Stromal cell of bone marrow (primary cell): ENCODE measurements around the gene SLC6A12.

Source experiments
- DNase-seq: peaks from one replicate; pipeline ENCODE4 v3.0.0-alpha.2; 2012; ENCODE audit warnings: low read depth

SLC6A12 gene

DNA sequence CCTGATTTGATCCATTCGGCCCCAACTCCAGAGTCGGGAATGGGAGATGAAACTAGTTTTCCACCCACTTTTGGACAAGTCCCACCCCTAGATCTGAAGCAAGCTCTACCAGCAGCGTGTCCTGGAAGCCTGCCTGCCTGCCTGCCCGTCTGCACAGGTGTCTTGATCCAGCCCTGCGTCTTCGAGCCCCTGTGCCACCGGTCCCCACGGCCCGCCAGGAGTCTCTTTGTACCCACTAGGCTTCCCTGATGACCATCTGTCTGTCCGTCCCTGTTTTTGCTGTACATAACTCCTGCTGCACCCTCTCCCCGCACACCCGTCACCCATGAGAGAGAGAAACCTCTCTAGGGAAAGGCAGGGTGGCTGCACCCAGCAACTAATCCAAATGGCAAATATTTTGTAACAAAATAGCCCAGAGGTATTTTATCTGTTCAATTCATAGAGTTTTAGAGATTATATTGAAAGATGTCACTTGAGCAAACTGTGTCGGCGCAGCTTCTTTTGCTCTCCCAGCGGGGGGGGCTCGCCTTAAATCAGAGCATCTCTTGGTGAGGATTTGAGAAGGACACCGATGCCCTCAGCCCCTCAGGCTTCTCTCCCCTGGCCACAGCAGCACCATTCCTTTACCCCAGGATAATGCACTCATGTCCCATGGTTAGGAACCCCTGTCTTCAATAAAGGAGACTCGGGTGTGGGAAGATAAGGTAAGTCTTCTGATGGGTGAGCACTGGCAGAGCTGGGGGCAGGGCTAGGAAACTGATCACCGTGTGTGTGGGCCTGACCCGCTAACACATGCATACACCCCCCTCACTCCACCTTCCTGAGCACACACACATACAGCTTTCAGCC is 35.8 kb downstream of the SLC6A12 start:
- DNase-seq, result no peak

DNA sequence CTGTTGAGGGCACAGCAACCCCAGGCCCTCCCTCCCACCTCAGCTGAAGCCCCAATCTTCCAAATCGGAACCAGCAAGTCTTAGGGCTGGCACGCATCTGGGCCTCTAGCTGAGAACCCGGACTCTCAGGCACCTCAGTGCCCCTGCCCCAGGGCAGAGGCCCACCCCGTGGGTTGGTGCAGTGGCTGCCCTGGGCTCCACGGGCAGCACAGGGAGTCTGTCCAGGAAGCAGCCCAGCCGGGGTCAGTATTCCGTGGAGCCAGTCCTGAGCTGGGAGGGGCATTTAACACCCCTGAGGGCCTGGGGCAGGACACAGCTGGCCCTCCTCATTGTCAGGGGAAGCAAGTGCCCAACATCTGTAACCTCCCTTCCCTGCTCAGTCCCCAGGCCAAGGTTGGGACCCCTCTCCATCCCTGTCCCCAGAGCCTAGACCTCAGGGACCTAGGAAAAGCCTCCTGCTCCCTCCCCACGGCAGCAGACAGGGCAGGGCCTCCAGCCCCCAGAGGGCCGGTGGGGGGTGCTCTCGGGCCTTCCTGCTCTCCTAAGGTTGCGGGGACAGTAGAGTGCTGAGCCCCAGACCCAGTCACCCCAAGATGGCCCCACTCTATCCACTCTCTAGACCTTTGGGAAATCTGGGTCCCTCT is 36.5 kb downstream of the SLC6A12 start:
- no peak for DNase-seq

DNA sequence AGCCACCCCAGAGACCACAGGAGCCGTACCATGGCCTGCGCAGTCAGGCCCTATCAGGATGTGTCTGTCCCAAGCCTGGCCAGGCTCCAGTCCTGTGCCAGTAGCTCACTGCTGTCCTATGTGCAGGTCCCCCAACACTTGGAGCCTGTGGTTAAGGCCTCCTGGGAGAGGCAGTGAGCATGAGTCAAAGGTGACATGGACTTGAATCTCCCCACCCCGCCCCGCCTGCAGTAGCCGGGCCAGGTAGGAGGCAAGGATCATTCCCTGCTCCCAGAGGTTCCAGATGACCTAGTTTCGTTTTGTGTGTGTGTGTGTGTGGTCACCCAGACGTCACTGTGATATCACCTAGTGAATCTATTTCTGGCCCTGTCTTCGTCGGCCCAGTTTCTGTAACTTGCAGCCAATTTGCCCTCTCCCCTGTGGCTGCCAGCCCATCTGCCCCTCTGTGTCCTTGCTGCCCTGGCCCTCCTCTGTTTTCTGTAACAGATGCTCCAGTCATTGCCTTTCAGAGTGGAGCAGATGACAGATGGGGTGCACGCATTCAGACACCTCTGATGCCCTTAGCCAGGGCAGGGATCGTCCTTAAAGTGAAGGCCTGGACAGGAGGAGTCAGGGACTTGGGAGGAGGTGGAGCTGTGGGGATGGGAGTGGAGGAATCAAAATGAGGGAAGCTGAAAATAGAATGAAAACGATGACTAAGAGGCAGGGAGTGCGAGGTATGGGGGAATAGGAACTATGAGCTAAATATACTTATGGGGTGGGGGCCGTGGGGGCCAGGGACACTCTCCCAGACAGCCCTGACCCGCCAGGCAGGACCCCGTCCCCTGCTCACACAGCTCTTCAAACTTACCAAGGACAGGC is 37.4 kb downstream of the SLC6A12 start:
- DNase-seq, result no peak

DNA sequence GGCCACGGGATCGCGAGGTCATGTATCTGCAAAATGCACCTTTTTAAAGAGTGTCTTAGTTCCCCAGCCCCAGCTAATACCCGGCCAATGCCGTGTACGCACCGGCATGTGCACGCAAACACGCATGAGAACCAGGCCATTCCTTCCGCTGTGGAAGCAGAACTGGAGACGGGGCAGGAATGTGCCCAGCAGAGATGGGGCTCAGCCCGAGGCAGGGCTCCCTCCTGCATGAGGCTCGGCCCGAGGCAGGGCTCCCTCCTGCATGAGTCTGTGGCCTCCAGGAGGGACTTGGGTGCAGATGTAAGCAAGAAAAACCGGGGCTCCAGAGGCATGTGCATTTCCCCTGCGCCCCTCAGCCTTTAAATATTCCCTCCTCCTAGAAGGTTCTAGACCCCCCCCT is 38.2 kb downstream of the SLC6A12 start:
- DNase-seq, result no peak

DNA sequence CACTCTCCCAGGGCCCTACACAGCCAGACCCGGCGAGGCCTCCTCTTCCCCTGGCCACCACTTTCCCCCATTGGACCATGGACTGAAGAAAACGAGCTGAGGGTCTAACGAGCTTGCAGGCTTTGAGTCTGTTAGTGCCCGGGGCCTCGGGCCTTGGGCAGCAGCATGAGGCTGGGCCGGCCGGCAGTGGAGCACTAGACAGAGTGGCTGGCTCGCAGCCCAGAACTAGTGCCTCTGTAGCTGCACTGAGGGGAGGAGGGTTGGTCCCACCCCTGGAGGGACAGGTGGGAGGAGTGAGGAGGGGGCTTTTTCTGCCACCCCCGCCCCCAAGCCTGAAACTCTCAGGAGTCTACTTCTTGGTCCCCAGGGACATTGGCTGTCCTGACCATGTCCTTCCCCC is 38.7 kb downstream of the SLC6A12 start:
- no peak for DNase-seq

DNA sequence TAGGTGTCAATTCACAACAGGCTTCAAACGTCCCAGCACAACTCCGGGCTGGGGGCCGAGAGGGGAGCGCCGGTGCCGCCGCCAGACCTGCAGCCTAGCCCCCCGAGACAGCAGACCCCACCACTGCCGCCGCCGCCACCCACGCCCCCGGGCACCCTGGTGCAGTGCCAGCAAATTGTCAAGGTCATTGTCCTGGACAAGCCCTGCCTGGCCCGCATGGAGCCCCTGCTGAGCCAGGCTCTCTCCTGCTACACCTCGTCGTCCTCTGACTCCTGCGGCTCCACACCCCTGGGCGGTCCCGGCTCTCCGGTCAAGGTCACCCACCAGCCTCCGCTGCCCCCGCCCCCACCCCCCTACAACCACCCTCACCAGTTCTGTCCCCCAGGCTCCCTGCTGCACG is 39.4 kb downstream of the SLC6A12 start:
- no peak for DNase-seq

DNA sequence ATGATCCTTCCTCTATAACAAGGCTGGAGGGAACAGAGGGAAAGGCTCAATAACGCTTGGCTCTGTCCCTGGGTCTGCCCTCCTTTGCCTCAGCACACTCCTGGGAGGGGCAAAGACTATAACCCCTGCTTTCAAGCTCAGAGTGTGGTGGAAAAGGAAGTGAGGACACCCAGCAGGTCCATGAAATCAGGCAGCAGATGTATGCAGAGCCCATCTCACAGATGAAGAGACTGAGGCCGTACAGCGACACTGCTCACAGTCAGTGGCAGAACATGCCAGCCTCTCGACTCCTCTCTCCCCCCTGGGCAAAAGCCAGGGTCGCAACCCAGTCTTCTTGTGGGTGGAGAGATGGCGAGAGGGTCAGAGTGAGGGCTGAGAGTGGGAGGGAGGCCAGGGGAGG is 39.8 kb downstream of the SLC6A12 start:
- no peak for DNase-seq

DNA sequence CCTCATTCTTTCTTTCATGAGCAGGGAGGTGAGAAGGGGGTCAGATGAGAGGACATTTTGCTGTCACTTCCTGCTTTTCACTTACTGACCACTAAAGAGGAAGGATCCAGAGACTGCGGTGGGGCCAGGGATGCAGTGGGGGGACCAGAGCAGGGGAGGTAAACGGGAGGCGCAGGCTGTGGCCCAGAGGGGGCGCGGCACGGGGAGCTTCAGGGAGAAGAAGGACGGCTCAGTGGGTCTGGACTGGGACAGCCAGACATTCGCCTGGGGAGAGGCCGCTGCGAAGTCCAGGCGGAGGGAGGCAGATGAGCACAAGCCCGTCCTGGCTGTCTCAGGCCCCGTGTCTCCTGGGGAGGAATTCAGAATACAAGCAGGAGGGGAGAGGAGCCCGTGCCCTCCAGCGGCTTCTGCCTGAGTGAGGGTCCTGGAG is 41.2 kb downstream of the SLC6A12 start:
- DNase-seq, result no peak

DNA sequence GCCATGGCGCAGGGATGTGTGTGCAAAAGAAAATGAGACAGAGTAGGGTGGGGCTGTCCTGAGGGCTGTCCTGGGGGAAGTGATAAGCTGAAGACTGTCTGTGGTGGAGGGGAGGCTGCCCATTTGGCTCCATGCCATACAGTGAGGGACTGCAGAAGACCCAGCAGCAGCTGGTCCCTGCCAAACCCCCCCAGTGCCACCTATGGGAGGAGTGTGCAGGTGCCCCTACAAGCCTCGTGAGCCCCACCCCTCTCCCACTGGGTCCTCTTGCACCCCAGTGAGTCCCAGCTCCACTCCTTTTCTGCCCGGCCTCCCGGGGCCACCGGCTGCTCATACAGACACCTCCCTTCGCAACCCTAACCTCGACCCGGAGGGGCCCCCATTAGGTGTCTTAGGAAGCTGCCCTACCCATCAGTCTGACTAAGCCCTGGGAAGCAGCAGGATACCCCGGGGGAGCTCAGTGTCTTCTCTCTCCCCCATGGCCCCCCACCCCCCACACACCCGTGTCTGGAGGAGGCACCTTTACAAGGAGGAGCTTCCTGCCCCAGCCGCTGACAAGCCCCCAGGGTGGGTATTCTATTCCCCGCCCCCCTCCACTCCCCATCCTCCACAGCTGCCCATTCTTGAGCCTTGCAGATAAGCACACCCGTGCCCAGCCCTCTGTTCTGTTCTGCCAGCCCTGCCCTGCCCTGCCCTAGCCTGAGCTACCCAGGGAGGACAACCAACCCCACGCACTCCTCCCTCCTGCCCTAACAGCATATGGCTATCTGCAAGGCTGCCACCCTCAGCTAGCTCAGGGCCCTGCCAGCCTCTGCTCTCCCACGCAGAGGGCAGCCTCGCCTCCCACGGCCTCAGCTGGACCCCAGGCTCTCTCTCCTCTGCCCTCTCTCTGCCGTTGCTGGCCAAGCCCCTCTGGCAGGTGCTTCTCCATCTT is 41.9 kb downstream of the SLC6A12 start:
- DNase-seq, result no peak

DNA sequence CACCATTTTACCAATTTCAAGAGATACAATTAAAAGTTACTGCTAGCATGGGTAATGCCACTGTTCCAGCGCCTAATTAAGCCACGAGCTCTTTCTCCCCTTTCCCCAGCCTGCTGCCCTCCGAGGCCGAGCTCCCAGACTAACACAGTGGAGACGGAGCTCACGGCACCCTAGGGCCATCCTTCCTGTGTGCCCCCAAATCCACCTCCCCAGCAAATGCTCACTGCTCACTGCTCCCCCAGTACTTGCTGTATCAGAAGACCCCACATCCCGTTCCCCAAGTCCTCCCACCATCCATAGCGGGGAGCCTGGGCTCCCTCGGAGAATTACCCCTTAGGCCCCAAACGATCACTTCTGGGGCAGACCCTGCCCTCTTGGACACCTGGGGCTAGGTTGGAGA is 42.7 kb downstream of the SLC6A12 start:
- no peak for DNase-seq

DNA sequence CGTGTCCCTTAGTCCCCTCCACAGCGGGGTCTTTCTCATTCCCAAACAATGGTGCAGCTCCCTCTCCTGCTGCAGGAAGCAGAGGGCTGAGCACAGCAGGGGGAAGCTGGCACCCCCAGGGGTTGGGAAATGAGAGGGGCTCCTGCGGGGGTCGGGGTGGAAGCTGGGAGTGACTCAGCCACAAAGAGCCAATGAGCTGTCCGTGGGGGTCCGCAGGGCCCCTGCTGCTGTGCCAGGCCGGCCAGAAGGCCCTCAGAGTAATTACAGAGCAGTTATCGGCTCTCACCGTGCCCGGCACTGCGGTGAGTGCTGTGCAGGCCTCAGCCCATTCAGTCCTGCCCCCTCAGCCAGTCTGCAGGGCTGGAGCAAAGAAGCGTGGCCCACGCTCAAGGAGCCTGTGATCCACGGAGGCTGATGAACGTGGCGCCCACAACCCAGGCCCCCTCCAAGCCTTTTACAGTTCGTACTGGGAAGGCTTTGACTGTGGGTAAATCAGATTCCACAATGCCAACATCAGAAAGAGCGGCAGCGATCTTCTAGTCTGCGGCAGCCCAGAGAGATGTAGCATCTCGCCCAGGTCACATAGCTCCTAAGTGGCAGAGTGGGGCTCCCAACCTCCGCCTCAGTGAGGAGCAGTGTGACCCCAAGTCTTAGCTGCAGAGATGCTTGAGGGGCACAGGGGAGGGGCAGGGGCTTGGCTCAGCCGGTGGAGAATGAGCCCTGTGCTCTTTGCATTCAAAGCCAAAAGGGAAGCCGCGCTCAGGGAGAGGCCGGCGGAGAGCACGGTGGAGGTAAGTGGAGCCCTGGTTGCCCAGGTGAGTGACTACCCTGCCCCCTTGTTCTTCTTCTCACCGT is 43.4 kb downstream of the SLC6A12 start:
- DNase-seq, result no peak

DNA sequence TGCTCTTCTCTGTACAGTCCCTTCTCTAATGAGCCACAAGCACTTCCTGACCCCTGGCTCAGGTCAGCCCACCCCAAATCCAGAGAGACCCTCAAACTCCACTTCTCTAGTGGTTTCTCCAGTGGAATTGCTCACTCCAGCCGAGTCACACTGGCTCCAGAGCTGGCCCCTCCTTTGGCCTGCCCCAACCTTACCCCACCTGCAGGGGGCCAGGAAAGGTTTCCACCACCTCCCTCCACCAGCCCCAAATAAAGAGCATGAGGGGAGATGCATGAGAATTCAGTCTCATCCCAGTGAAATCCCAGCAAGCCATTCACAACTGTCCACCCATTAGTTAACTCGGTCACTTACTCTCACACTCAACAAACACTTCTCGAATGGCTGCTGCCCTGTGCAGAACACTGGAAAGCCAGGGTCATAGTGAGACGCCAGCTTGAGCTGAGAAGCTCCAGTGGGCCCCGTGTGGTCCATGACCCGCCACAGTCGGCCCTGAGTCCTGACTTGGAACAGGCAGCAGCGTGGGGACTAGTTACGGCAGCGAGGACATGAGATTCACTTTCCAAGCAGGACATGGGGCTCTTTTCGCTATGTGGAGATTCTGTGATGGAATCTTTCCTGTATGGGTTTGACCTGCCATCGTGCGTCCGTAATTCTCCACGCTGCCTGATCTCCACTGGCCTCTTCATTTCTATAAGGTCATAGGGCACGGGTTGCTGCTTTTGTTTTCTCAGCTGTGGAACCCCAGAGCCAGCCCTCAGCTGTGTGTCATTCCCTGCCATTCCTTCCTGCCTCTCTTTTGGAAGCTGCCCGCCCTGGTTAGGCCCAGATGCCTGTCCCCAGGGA is 44.2 kb downstream of the SLC6A12 start:
- no peak for DNase-seq

DNA sequence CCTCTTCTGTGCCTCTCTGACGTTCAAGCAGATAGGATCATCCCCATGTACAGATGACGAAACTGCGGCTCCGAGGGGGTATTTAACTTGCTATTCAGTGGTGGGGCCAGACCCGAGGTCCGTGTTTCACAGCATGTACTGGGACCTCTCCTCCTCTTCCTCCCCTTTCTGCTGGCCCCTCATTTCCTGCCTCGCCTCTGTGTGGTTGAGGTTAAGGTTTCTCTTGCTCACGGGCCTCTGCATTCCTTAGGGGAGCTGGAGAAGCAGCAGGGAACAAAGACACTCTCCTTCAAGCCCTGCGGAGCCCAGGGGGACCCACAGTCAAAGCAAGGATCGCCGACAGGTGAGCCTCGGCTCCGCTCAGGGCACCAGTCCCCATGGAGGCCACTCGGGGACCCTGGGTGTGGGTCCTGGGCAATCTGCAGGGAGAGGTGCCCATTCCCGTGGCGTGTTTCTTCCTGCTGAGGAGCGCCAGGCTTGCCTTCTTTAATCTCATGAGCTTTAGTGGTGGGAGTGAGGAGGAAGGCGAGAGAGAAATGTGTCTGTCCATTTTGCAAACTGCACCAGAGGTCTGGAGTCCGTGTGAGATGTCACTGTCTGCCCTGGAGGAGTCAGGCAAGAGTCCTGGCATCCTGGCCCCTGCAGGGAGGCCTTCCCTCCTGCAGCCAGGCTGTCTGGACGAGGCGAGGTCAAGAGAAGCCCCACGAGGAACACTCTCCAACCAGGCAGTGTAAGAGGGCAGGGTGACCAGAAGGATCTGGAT is 45.0 kb downstream of the SLC6A12 start:
- no peak for DNase-seq

DNA sequence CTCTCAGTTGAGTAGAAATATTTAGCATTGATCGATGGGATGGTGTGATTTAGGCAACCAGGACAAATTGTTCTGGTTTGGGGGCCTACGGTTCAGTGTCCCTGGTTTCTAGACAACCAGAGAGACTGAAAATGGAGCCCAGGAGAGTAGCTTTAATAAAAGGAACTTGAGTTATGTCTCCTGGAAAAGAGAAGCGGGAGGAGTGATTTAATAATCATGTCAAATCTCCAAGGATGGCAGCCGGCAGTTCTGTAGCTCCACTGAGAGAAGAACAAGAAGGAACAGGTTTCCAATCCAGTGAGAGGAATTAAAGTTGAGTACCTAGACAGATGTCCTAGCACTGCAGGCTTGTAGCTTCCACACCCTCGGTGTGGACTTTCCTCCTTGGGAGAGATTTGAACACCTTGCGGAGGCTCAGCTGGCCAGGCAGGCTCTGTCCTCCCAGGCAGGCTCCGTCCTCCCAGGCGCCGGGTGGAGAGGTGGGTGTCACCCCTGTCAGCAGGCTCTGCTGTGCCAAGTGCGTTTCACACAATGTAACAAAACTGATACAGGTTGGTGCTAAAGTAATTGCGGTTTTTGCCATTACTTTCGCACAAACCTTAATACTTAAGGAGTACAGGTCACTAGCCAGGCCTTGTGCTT is 45.9 kb downstream of the SLC6A12 start:
- no peak for DNase-seq

DNA sequence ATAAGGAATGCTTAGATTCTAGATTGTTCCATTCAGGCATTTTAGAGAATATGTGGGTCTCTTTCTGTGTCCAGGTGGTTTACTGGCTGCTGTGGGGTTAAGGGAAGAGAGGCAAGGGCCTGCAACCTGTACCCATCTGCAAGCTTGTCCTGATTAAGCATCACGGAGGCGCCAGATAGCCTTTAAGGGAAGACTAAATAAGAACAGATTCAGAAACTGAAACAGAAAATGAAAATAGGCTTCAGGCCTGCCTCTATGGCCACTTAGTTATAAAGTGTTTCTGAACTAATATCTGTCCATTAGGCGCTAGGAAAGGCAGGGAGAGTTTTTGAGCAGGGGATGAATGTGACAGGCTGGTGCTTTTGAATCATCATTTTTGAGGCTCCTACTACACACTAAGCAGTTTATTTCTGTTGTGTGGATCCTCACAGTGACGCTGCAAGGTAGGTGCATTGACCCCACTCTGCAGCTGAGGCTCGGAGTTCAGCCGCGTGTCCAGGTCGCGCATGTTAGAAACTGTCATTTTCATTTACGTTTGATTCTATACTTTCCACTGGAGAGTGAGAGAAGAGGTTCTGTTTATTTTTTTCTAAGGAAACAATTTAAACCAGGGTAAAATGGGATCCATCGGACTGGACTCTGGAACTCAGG is 47.4 kb downstream of the SLC6A12 start:
- no peak for DNase-seq

DNA sequence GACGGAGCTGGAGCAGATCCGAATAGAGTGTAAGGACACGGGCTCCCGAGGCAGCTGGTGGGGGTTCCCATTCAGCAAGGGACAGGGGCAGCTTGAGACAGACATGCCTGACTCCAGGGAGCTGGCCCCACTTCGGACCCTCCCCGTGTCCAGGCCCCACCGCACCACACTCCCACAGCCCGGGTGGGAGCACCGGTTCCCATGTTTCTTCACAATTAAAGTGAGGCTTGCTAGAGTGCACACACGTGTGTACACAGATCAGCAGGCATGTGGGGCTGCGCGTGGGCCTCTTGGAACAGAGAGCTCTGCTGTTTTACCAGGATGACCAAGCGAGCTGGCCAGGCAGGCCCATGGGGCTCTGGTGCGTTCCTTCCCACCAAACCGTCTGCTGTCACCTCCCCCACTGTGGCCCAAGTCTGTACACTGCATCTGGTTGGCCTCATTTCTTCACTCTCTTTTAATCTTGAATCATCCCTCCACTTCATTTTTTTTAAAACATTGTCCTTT is 48.0 kb downstream of the SLC6A12 start:
- no peak for DNase-seq

DNA sequence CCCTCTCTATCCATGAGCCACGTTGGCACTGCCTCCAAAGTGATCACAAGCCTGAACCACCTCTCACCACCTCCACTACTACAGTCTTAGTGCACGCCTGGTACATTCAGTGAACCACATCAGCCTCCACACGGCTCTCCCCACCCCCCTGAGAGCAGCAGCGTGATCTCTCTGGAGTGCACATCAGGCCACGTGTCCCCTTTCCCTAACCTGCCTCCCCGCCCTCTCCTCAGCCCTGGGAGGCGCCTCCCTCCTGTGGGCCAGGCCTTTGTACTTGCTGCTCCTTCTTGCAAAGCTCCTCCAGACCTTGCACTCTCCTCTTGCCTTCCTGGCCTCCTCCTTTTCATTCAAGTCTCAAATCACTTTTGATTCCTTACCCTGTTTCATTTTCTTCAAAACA is 49.8 kb downstream of the SLC6A12 start:
- DNase-seq, result no peak
